Uterus (tissue), 2 donors: ENCODE results near the gene RHOBTB1.

ENCODE experiments used
- CTCF ChIP-seq, 4 experiments: fragments of 200-600 bp in 2 of 4; fragments of 450-650 bp in 2 of 4; sonication (generic) in 2 of 4; IDR thresholded peaks; one replicate each; pipeline ENCODE4 v1.5.1; 2016 to 2019; ENCODE audit warnings: antibody characterized with exemption in 4 of 4, mild to moderate bottlenecking in 2 of 4, moderate library complexity in 1 of 4
- POLR2A ChIP-seq, 2 donors: fragments of 450-650 bp; IDR thresholded peaks; one replicate each; pipeline ENCODE4 v1.6.1; 2016; ENCODE audit warnings: antibody characterized with exemption in 2 of 2, mild to moderate bottlenecking in 1 of 2, moderate library complexity in 1 of 2

- TF ChIP-seq CTCF (IDR thresholded peaks at IDR 0.05) (no peak), POLR2A (IDR thresholded peaks at IDR 0.05) (no peak)
These were observed 11.2 kb downstream of the RHOBTB1 start for GRCh38 chr10:60932756-60933155.
